Vagina (tissue), 2 donors: Measurements from ENCODE around the gene ANKS1B. TPM values are rescaled to one million over a fixed set of nuclear protein-coding genes. Genes with fewer than 3 reads are reported as not detected.
"Not testable (repeated sequence)": the region's sequence is repeated elsewhere in the genome, so short reads cannot be mapped to it uniquely, and the experiment has no call there.

Experiments used
- DNase-seq, 2 donors: peaks; one replicate each; pipeline ENCODE4 v3.0.0-alpha.2; 2017; ENCODE audit errors: extremely low spot score in 2 of 2
- H3K27ac ChIP-seq: fragments of 200-600 bp; sonication (generic); one replicate; pipeline ENCODE4 v1.5.1; 2019
- H3K27me3 ChIP-seq: fragments of 200-600 bp; sonication (generic); one replicate; pipeline ENCODE4 v1.5.1; 2019
- H3K36me3 ChIP-seq, 2 donors: fragments of 200-600 bp; sonication (generic); one replicate each; pipeline ENCODE4 v1.5.1; 2017 to 2019
- H3K4me1 ChIP-seq: fragments of 200-600 bp; sonication (generic); one replicate; pipeline ENCODE4 v1.5.1; 2019
- H3K4me3 ChIP-seq, 2 donors: fragments of 200-600 bp; sonication (generic); 1 replicate in 1 of 2; 2 replicates in 1 of 2; pipeline ENCODE4 v1.5.1; 2016 to 2019
- H3K9me3 ChIP-seq: fragments of 200-600 bp; sonication (generic); one replicate; pipeline ENCODE4 v1.5.1; 2019
- POLR2A ChIP-seq, 2 donors: fragments of 450-650 bp; IDR thresholded peaks; one replicate each; pipeline ENCODE4 v1.6.1; 2017; ENCODE audit warnings: antibody characterized with exemption in 2 of 2, mild to moderate bottlenecking in 2 of 2, moderate library complexity in 2 of 2
- POLR2AphosphoS5 ChIP-seq, 2 donors: sonication (generic); formaldehyde crosslinking; IDR thresholded peaks; one replicate each; pipeline ENCODE4 v1.9.0; 2017; ENCODE audit warnings: antibody characterized with exemption in 2 of 2, mild to moderate bottlenecking in 2 of 2, low read depth in 1 of 2; ENCODE audit not compliant: insufficient read depth in 1 of 2
- intact Hi-C: fragments of 100-400 bp; cut with DNase I; formaldehyde crosslinking; loops from one replicate; pipeline ENCODE4 v1.15.1; 2023
- total RNA-seq: library from RNA; depleted of rRNA; stranded (reverse); fragments of >200 nt; gene quantifications from one replicate; pipeline ENCODE4 v1.2.3, GENCODE V29; 2016
- TF ChIP-seq, protein P1 (sequence below), 3 experiments: fragments of 450-650 bp in 2 of 3; fragments of 200-600 bp in 1 of 3; sonication (generic) in 1 of 3; IDR thresholded peaks; one replicate each; pipeline ENCODE4 v1.5.1; 2017 to 2019; ENCODE audit warnings: antibody characterized with exemption in 3 of 3, mild to moderate bottlenecking in 2 of 3, moderate library complexity in 2 of 3

ANKS1B gene
- total RNA-seq, 1 donor from 2014 or later: 11.5 TPM

DNA sequence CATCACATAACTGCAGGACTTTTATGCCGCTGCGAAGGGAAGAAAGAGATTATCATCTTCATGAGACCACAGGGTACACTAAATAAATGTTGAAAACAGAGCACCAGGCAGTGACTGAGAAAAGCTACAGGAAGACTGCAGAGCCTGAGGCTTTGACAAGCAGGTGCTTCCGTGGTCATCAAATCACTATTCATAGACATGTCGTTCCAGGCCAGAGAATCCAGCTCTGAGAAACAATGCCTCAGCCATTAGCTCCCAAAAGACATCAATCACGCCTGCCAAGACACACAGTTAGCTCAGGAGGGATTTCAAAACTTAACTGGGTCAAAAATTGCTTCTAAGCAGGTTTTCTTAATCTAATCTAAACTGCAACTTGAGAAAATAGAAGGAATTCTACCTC lies 384.3 kb downstream of the ANKS1B start:
- H3K27ac ChIP-seq: no peak overlapping the region
- H3K36me3 ChIP-seq: no peaks in the 10 kb centered on the region
- H3K27me3 ChIP-seq: no peaks in the 10 kb centered on the region
- intact Hi-C loops: no loop called here
- no peaks in the 10 kb centered on the region for H3K4me1 ChIP-seq
- DNase-seq: no peak
- H3K9me3 ChIP-seq: no peaks in the 10 kb centered on the region
- H3K4me3 ChIP-seq: no peak overlapping the region
- TF ChIP-seq POLR2A (IDR thresholded peaks at IDR 0.05) (no peak), POLR2AphosphoS5 (IDR thresholded peaks at IDR 0.05; ENCODE audit: insufficient read depth in 1 of 2, low read depth in 1 of 2) (no peak)
- TF ChIP-seq, protein P1, sequence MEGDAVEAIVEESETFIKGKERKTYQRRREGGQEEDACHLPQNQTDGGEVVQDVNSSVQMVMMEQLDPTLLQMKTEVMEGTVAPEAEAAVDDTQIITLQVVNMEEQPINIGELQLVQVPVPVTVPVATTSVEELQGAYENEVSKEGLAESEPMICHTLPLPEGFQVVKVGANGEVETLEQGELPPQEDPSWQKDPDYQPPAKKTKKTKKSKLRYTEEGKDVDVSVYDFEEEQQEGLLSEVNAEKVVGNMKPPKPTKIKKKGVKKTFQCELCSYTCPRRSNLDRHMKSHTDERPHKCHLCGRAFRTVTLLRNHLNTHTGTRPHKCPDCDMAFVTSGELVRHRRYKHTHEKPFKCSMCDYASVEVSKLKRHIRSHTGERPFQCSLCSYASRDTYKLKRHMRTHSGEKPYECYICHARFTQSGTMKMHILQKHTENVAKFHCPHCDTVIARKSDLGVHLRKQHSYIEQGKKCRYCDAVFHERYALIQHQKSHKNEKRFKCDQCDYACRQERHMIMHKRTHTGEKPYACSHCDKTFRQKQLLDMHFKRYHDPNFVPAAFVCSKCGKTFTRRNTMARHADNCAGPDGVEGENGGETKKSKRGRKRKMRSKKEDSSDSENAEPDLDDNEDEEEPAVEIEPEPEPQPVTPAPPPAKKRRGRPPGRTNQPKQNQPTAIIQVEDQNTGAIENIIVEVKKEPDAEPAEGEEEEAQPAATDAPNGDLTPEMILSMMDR (IDR thresholded peaks at IDR 0.05): no peak

DNA sequence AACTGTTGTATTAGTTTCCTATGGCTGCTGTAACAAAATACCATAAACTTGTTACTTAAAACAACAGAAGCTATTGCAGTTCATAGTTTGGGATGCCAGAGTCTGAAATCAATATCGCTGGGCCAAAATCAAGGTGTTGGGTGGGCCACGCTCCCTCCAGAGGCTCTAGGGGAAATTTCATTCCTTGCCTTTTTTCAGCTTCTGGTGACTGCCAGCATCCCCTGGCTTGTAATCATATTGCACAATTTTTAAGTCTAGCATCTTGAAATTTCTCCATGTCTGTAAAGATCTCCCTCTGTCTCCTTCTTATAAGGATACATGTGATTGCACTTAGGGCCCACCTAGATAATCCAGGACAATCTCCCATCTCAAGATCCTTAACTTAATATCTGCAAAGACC lies 386.0 kb downstream of the ANKS1B start:
- no peak overlapping the region for H3K4me3 ChIP-seq
- no peaks in the 10 kb centered on the region for H3K4me1 ChIP-seq
- H3K9me3 ChIP-seq: no peaks in the 10 kb centered on the region
- no peaks in the 10 kb centered on the region for H3K27me3 ChIP-seq
- no peaks in the 10 kb centered on the region for H3K36me3 ChIP-seq
- TF ChIP-seq, protein P1 (IDR thresholded peaks at IDR 0.05): no peak
- no peak for TF ChIP-seq POLR2A (IDR thresholded peaks at IDR 0.05)
- no peak for TF ChIP-seq POLR2AphosphoS5 (IDR thresholded peaks at IDR 0.05; ENCODE audit: insufficient read depth in 1 of 2, low read depth in 1 of 2)
- intact Hi-C loops: no loop called here
- DNase-seq: no peak
- H3K27ac ChIP-seq: no peak overlapping the region

DNA sequence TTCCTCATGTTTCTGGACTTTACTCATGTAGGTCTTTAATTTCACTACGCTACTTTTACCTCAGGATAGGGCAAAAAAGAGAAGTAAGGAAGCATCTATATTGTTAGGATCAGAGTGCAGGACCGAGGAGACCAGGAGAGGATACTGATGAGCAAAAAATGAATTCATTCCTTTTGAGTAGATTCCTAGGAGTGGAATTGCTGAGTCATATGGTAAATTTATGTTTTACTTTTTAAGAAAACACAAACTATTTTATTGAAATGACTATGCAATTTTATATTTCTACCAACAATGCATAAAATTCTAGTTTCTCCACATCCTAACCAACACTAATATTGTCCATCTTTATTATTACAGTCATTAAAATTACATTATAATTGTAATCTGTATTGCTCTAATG lies 388.0 kb downstream of the ANKS1B start:
- H3K27ac ChIP-seq: no peak overlapping the region
- H3K4me1 ChIP-seq: no peaks in the 10 kb centered on the region
- no peak overlapping the region for H3K4me3 ChIP-seq
- no peak for TF ChIP-seq POLR2A (IDR thresholded peaks at IDR 0.05)
- intact Hi-C loops: no loop called here
- no peaks in the 10 kb centered on the region for H3K9me3 ChIP-seq
- DNase-seq: no peak
- H3K27me3 ChIP-seq: no peaks in the 10 kb centered on the region
- H3K36me3 ChIP-seq: no peaks in the 10 kb centered on the region

DNA sequence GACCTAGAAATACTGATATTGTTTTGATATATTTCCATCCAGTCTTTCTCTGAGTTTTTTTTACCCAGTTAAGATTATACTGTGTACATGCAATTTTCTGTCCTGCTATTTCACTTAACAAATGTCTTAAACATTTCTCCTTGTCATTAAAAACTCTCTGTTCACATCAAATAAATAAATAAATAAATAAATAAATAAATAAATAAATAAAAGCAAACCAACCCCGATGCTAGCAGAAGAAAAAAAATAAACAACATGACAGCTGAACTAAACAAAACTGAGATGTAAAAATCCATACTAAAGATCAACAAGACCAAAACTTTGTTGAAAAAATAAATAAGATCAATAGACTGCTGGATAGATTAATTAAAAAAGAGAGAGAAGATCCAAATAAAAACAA lies 407.6 kb downstream of the ANKS1B start:
- H3K9me3 ChIP-seq, H3K27me3 ChIP-seq, H3K4me3 ChIP-seq, H3K36me3 ChIP-seq, H3K4me1 ChIP-seq, intact Hi-C loops, H3K27ac ChIP-seq, DNase-seq: not testable (repeated sequence)

DNA sequence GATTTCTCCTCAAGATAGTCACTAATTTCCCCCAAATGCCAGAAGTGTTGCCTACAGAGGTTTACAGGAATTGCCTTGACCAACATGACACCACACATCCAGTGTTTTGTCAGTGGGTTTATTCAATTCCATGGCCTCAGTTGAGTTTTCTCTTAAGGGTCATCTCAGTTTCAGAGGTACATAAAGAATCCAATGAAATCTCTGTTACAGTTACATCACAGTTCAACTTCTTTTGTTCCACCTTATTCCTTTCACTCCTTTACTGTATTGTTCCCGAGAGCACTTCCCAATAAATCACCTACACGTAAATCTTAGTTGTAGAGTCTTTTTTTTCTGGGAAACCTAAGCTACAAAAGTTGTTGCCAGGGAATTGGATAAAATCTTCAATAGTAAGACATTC lies 410.8 kb downstream of the ANKS1B start:
- no peak overlapping the region for H3K27ac ChIP-seq
- H3K9me3 ChIP-seq: no peaks in the 10 kb centered on the region
- H3K4me3 ChIP-seq: no peak overlapping the region
- no peaks in the 10 kb centered on the region for H3K4me1 ChIP-seq
- no peak for DNase-seq
- intact Hi-C loops: no loop called here
- TF ChIP-seq POLR2A (IDR thresholded peaks at IDR 0.05): no peak
- TF ChIP-seq, protein P1 (IDR thresholded peaks at IDR 0.05): no peak
- no peak for TF ChIP-seq POLR2AphosphoS5 (IDR thresholded peaks at IDR 0.05; ENCODE audit: insufficient read depth in 1 of 2, low read depth in 1 of 2)
- H3K27me3 ChIP-seq: no peaks in the 10 kb centered on the region
- no peaks in the 10 kb centered on the region for H3K36me3 ChIP-seq

DNA sequence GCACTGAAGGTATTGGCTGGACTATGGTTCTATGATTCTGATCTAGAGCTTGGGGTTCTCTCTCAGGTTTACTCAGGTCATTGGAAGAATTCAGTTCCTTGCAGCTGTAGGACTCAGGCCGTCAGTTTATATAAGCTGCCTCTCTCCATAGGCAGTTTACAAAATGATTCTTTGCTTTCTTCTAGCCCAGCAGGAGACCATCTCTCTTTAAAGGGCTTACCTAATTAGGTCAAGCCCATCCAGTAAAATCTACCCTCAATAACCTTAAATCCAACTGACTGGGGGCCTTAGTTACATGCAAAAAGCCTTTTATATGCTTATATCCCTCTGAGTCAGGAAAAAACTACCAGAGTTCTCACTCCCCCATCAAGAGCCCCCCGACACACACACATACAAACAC lies 417.7 kb downstream of the ANKS1B start:
- H3K9me3 ChIP-seq: no peaks in the 10 kb centered on the region
- no peak for DNase-seq
- H3K27ac ChIP-seq: no peak overlapping the region
- H3K27me3 ChIP-seq: no peaks in the 10 kb centered on the region
- intact Hi-C loops: no loop called here
- TF ChIP-seq, protein P1 (IDR thresholded peaks at IDR 0.05): no peak
- TF ChIP-seq POLR2A (IDR thresholded peaks at IDR 0.05): no peak
- TF ChIP-seq POLR2AphosphoS5 (IDR thresholded peaks at IDR 0.05; ENCODE audit: insufficient read depth in 1 of 2, low read depth in 1 of 2): no peak
- H3K4me3 ChIP-seq: no peak overlapping the region
- no peaks in the 10 kb centered on the region for H3K4me1 ChIP-seq
- H3K36me3 ChIP-seq: no peaks in the 10 kb centered on the region
